GM12873 (cell line): ENCODE results near the gene ARHGAP18.

Experiments used
- TF ChIP-seq, protein P1 (sequence below): IDR thresholded peaks from 2 replicates; pipeline ENCODE4 v1.5.1; 2012; ENCODE audit warnings: low read depth, mild to moderate bottlenecking, moderate library complexity, low read length, control low read depth; ENCODE audit not compliant: insufficient read depth; ENCODE audit errors: missing control alignments

Gene ARHGAP18

DNA sequence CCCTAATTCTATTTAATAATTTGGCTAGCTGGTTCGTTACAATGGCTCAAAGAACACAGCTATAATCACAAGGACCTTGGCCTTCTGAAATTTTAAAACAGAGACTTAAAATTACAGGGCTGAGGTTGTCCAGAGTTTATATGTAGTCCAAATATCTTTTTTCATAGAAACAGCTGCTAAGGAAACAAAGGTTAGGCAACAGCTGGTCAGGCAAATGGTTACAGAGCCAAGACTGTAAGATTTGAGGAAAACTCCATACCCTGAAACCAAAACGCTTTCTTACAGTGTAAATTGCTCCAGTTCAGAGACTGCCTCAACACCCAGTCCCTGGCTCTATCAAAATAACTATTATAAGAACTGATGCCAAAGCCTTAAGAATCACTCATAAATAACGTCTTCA is 9.7 kb upstream of the ARHGAP18 start:
- TF ChIP-seq, protein P1, sequence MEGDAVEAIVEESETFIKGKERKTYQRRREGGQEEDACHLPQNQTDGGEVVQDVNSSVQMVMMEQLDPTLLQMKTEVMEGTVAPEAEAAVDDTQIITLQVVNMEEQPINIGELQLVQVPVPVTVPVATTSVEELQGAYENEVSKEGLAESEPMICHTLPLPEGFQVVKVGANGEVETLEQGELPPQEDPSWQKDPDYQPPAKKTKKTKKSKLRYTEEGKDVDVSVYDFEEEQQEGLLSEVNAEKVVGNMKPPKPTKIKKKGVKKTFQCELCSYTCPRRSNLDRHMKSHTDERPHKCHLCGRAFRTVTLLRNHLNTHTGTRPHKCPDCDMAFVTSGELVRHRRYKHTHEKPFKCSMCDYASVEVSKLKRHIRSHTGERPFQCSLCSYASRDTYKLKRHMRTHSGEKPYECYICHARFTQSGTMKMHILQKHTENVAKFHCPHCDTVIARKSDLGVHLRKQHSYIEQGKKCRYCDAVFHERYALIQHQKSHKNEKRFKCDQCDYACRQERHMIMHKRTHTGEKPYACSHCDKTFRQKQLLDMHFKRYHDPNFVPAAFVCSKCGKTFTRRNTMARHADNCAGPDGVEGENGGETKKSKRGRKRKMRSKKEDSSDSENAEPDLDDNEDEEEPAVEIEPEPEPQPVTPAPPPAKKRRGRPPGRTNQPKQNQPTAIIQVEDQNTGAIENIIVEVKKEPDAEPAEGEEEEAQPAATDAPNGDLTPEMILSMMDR: no peak

DNA sequence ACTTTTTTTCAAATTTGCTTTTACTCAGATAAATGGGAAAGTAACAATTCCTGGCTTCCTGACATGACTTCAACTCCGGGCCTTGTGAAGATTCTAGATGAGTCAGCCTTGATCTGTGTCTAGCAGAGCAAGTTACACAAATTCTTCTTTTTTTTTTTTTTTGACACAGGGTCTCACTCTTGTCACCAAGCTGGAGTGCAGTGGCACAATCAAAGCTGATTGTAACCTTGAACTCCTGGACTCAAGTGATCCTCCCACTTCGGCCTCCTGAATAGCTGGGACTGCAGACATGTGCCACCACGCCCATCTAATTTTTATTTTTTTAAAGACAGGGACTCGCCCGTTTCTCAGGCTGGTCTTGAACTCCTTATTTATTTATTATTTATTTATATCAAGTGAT is 7.3 kb upstream of the ARHGAP18 start:
- TF ChIP-seq, protein P1: no peak

DNA sequence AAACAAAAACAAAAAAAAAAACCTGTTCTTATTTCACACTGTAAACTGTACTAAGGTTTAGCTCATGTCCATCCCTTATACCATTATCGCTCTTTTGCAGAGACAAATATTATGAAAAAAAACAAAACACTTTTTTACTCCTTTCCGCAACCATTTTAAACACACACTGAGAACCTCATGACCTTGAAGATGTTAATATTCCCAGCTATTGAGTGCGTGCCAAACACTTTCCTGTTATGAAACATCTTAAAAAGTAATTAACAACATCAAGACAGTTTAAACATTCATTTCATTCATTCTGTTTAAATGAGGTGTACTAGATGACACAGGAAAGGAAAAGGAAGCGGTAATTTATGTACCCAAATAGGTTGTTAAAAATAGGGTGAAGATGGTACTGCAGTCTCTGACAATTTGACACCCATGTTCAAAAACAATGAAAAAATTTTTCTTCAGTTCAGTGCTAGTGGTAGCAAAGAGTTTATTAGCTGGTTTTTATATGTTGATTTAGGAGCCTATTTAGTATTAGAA is 3.9 kb upstream of the ARHGAP18 start:
- TF ChIP-seq, protein P1: no peak

DNA sequence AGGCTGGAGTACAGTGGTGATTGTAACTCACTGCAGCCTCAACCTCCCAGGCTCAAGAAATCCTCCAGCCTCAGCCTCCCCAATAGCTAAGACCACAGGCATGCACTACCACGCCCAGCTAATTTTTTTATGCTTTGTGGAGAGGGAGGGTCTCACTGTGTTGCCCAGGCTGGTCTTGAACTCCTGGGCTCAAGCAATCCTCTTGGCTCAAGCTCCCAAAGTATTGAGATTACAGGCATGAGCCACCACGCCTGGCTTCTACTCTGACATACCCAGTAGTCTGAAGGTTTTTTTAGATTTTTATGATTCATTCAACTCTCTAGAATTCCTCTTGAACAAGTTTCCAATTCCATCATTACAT is 1.3 kb upstream of the ARHGAP18 start:
- TF ChIP-seq, protein P1: no peak

DNA sequence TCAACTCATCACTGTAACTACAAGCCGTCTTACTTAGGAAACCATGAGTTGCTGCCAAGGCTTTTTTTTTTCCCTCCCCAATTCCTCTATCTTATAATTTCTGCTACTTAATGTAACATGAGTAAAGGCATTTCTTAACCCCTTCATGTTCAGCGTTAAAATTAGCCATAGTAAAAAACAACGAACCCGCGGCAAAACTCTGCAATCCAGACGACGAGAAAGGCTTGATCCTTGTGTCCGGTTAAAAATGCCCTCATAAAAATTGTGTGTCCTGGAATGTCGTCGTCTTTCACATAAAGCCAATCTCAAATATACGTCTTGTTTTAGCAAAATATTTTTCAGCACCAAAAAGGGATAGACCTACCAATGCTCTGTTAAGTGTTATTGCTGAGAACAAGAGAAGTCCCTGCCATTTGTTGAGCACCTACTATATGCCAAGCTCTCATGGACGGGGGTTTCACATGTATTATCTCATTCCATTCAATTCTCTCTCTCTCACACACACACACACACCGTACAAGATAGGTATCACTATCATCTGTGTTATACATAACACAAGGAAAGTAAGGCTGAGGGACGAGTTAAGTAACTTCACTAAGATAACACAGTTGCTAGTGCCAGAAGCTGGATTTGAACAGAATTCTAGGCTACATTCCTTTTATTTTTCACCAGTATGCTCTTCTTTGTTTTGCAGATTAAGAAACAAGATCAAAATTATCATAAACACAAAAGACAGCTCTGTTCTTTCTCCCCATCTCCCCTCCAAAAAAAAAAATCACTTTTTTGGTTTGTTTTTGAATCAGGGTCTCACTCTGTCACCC is 683 bp upstream of the ARHGAP18 start:
- TF ChIP-seq, protein P1: no peak

DNA sequence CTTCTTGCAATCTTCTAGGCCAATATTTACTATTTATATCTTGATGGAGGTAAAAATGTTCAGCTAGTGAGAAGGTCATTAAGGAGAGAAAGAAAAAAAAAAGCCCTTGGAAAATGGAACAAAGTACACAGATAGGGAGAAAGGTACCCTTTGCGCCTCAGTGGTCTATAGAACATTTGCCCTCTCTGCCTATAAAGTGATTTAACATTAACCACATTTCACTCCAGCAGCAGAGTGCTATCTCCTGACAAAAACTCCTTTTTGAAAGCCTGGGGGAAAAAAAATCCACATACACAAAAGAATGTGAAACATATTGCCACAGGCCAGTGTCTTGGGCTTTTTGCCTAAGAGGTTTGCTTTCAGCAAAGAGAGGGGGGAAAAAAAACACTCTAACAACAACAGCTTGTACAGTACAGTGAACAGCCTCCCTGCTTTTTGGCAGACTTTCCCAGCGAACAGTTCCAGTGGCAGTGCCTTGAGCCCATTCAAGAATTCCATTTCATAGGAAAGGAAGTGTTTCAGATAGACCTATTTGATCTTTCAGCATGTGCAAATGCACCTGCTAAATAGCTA is 695 bp downstream of the ARHGAP18 start:
- TF ChIP-seq, protein P1: no peak

DNA sequence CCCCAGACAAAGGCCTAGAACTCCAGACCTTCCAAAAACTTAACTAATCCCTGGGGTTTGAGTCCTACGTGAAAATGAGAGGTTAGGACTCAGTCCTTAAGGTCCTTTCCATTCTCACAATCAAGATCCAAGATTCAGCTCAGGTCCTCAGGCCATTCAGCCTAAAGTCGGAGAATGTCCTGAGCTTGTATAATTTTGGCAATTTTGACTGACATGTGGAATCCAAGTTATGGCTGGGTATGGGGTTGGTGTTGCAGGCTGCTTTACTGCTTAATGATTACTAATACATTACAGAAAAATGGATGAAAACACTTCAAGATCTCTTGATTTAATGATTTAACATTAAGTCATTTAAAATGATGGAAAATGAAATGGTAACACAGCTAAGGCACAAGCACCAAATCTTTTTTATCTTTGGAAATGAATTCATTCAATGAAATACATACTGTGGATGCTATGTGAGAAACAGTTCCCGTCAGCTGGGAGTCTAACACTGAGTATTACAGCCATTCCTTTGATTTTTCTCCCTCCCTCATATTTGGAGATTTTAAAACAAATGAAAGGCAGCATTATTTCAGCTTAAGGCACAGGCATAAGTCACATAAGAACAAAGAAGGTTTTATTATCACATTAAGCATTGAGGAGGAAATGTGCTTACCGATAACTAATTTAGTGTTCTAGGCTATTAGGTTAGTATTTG is 1.3 kb downstream of the ARHGAP18 start:
- TF ChIP-seq, protein P1: no peak
